Erythroblast (primary cell): Measurements from ENCODE around the gene KDM4C.
A peak's percentile ranks its signal among the peaks of the same experiment; 100 is the strongest.
"Not testable (repeated sequence)": the region's sequence is repeated elsewhere in the genome, so short reads cannot be mapped to it uniquely, and the experiment has no call there.

Source experiments
- DNase-seq, 2 experiments: peaks; one replicate each; lab custom pipeline; 2025; lab: John Stamatoyannopoulos, UW
- GATA1 ChIP-seq: IDR thresholded peaks from 2 replicates; pipeline ENCODE4 v1.6.1; 2011; ENCODE audit warnings: low read depth, mild to moderate bottlenecking, control low read depth, low read length, moderate library complexity
- POLR2A ChIP-seq: IDR thresholded peaks from 2 replicates; pipeline ENCODE4 v1.6.1; 2011; ENCODE audit warnings: mild to moderate bottlenecking, low read length

The KDM4C gene

GRCh38 chr9:6938447-6938846 lies 180.7 kb downstream of the KDM4C start:
- DNase-seq: no peak
- TF ChIP-seq GATA1 (no peak), POLR2A (no peak)

DNA sequence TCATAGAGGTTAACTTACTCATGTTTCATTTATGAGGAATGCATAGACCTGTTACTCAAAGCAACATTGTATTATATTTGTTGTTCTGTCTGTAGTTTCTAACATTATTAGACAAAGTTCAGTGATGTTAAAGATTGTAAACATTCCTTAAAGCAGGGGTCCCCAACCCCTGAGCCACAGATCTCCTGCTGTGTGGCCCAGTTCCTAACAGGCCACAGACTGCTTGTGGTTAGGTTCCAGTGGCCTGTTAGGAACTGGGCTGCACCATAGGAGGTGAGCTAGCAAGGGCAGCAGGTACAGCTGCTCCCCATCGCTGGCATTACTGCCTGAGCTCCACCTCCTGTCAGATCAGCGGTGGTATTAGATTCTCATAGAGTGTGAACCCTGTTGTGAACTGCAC lies 181.1 kb downstream of the KDM4C start:
- DNase-seq: no peak
- no peak for TF ChIP-seq POLR2A
- no peak for TF ChIP-seq GATA1

DNA sequence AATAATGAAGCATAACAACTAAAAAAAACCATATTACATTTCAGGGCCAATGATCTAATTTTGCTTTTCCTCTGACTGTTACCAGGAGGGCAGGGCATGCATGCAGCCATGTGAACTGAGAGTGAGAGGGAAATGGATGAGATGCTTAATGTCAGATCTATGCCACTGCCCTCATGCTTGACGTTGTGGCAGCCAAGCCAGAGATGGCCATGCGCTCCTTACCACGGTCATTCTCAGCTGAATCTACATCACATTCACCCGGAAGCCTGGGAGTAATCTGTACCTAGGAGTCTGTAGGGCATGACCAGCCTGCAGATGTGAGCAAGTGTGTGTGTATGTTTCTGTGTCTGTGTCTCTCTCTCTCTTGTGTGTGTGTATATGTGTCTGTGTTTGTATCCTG lies 183.7 kb downstream of the KDM4C start:
- TF ChIP-seq POLR2A (no peak), GATA1 (no peak)
- no peak for DNase-seq

- TF ChIP-seq GATA1 (no peak), POLR2A (no peak)
- DNase-seq: no peak
These were observed 184.6 kb downstream of the KDM4C start for GRCh38 chr9:6942406-6942805.

DNA sequence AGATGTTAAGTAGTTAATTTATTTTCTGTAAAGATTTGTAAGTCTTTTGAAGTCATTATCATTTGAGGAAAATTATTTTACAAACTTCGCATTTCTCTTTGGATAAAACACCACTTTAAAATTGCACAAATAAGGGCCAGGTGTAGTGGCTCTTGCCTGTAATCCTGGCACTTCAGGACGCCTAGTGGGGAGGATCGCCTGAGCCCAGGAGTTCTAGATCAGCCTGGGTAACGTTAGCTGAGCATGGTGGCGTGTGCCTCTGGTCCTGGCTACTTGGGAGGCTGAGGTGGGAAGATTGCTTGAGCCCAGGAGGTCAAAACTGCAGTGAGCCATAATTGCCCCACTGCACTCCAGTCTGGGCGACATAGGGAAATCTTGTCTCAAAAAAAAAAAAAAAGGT lies 185.5 kb downstream of the KDM4C start:
- DNase-seq: no peak
- TF ChIP-seq GATA1: no peak
- TF ChIP-seq POLR2A: no peak

- DNase-seq: peak; percentile 26 to 38
- TF ChIP-seq GATA1: no peak
- TF ChIP-seq POLR2A: no peak
These were observed 186.3 kb downstream of the KDM4C start for GRCh38 chr9:6944093-6944551.

DNA sequence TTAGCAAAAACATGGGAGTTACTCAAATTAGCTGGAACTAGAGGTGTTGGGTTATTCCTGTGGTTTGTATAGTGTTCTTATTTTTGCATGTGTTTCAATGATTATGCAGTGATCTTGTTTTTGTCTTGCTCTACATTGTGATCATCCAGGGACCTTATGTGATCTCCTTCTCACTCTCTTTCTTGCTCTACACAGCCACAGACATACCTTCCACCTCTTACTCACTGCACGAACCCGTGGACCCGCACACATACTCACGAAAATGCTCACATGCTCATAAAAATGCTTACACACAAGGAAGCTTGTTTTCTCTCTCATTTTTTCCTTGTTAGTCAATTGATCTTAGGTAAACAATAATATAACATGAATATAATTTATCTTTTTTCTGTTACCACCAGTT lies 187.1 kb downstream of the KDM4C start:
- no peak for TF ChIP-seq POLR2A
- no peak for TF ChIP-seq GATA1
- no peak for DNase-seq

GRCh38 chr9:6945816-6946215 lies 188.0 kb downstream of the KDM4C start:
- TF ChIP-seq GATA1 (no peak), POLR2A (no peak)
- DNase-seq: no peak

- no peak for DNase-seq
- no peak for TF ChIP-seq POLR2A
- TF ChIP-seq GATA1: no peak
These were observed 188.9 kb downstream of the KDM4C start for GRCh38 chr9:6946583-6947166.

- DNase-seq: not testable (repeated sequence)
These were observed 191.1 kb downstream of the KDM4C start for GRCh38 chr9:6948921-6949320.

- TF ChIP-seq GATA1 (no peak), POLR2A (no peak)
- DNase-seq: peak; percentile 27 to 39
These were observed 197.6 kb downstream of the KDM4C start for GRCh38 chr9:6955251-6955921.

GRCh38 chr9:6956879-6957278 lies 199.1 kb downstream of the KDM4C start:
- DNase-seq: no peak
- no peak for TF ChIP-seq POLR2A
- no peak for TF ChIP-seq GATA1

- DNase-seq: no peak
- no peak for TF ChIP-seq POLR2A
These were observed 201.7 kb downstream of the KDM4C start for GRCh38 chr9:6959270-6960000.

- DNase-seq: no peak
- no peak for TF ChIP-seq POLR2A
- no peak for TF ChIP-seq GATA1
These were observed 203.0 kb downstream of the KDM4C start for GRCh38 chr9:6960777-6961176.
